HFFc6 (cell line): Measurements from ENCODE around the gene EME2. TPM values are rescaled to one million over a fixed set of nuclear protein-coding genes. Genes with fewer than 3 reads are reported as not detected.

Source experiments
- DNase-seq: peaks from one replicate; pipeline ENCODE4 v3.0.0-alpha.2; 2018
- H3K27ac Mint-ChIP-seq: 2 replicates; pipeline ENCODE4 v1.8.0; 2020; ENCODE audit warnings: mild to moderate bottlenecking, mixed read lengths
- H3K27me3 Mint-ChIP-seq: 2 replicates; pipeline ENCODE4 v1.8.0; 2021; ENCODE audit warnings: mild to moderate bottlenecking, moderate library complexity, mixed read lengths; ENCODE audit not compliant: insufficient read depth
- H3K36me3 Mint-ChIP-seq: 2 replicates; pipeline ENCODE4 v1.8.0; 2021; ENCODE audit warnings: low read depth, mixed read lengths
- H3K4me1 Mint-ChIP-seq: 2 replicates; pipeline ENCODE4 v1.8.0; 2020; ENCODE audit warnings: low read depth, mixed read lengths
- H3K4me3 Mint-ChIP-seq: 2 replicates; pipeline ENCODE4 v1.8.0; 2020; ENCODE audit warnings: mild to moderate bottlenecking, moderate library complexity, mixed read lengths
- H3K9me3 Mint-ChIP-seq: 2 replicates; pipeline ENCODE4 v1.8.0; 2020; ENCODE audit warnings: mild to moderate bottlenecking, mixed read lengths
- total RNA-seq, 6 experiments: library from RNA; stranded (reverse); fragmentation: NEBNext Ultra II Directional; extraction: Animal tissue kit (Norgen Biotek cat#: 25700); gene quantifications; 2 replicates in 1 of 6; 3 replicates in 5 of 6; pipeline ENCODE4 v1.2.3, GENCODE V29; 2021
- TF ChIP-seq, protein P1 (sequence below): fragments of 200-600 bp; sonication (generic); IDR thresholded peaks from 2 replicates; pipeline ENCODE4 v1.5.0; 2021; ENCODE audit warnings: antibody characterized with exemption, mild to moderate bottlenecking

EME2 gene
- total RNA-seq, 6 experiments from 2014 or later = 11.4 to 16.1 (median 12.3) TPM

DNA sequence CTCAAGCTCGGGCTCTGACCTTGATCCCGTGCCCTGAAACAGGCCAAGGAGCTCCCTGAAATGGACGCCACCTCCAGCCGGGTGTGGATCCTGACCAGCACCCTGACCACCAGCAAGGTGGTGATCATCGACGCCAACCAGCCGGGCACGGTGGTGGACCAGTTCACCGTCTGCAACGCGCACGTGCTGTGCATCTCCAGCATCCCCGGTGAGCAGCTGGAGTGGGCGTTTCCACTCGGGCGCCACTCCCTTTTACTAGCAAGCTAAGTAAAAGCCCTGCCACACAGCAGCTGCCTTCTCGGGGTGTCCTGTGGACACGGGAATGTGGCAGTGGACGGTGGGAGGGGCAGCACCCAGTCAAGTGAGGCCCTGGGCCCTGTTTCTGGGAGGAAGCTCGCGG, 7.6 kb upstream of the EME2 start:
- Mint-ChIP-seq H3K27me3 (peaks cover 8% of the 10 kb centered on the region), H3K4me3 (no peak overlapping the region), H3K9me3 (no peaks in the 10 kb centered on the region)

DNA sequence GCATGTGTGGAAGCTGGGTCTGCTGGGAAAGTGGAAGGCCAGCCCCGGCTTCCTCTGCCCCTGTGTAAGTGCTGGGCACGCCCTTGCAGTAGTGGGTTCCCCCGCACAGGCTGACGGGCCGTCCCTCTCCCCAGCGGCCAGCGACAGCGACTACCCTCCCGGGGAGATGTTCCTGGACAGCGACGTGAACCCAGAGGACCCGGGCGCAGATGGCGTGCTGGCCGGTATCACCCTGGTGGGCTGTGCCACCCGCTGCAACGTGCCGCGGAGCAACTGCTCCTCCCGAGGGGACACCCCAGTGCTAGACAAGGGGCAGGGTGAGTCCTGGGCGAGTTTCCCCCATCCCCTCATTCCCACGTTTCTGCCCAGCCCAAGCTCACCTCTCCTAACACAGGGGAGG, 6.8 kb upstream of the EME2 start:
- H3K9me3 Mint-ChIP-seq = no peaks in the 10 kb centered on the region
- TF ChIP-seq, protein P1, sequence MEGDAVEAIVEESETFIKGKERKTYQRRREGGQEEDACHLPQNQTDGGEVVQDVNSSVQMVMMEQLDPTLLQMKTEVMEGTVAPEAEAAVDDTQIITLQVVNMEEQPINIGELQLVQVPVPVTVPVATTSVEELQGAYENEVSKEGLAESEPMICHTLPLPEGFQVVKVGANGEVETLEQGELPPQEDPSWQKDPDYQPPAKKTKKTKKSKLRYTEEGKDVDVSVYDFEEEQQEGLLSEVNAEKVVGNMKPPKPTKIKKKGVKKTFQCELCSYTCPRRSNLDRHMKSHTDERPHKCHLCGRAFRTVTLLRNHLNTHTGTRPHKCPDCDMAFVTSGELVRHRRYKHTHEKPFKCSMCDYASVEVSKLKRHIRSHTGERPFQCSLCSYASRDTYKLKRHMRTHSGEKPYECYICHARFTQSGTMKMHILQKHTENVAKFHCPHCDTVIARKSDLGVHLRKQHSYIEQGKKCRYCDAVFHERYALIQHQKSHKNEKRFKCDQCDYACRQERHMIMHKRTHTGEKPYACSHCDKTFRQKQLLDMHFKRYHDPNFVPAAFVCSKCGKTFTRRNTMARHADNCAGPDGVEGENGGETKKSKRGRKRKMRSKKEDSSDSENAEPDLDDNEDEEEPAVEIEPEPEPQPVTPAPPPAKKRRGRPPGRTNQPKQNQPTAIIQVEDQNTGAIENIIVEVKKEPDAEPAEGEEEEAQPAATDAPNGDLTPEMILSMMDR = no peak
- peaks cover 10% of the 10 kb centered on the region for H3K36me3 Mint-ChIP-seq
- no peak overlapping the region for H3K4me3 Mint-ChIP-seq
- no peak for DNase-seq
- H3K4me1 Mint-ChIP-seq = peaks cover 8% of the 10 kb centered on the region
- H3K27me3 Mint-ChIP-seq = peaks cover 5% of the 10 kb centered on the region
- no peak overlapping the region for H3K27ac Mint-ChIP-seq

More for the DNA sequence above, 7.6 kb upstream of the EME2 start:
- H3K27ac Mint-ChIP-seq = no peak overlapping the region
- peaks cover 10% of the 10 kb centered on the region for H3K36me3 Mint-ChIP-seq
- TF ChIP-seq, protein P1 = no peak
- peaks cover 2% of the 10 kb centered on the region for H3K4me1 Mint-ChIP-seq
- DNase-seq = no peak

DNA sequence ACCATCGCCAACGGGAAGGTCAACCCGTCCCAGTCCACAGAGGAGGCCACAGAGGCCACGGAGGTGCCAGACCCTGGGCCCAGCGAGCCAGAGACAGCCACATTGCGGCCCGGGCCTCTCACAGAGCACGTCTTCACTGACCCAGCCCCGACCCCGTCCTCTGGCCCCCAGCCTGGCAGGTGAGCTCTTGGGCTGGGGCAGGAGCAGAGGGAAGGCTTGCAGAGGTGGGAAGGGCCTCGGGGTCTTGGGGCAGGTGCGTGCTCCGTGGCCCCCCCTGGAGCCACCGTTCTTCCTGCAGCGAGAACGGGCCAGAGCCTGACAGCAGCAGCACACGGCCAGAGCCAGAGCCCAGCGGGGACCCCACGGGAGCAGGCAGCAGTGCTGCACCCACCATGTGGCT, 6.4 kb upstream of the EME2 start:
- no peaks in the 10 kb centered on the region for H3K9me3 Mint-ChIP-seq
- H3K4me1 Mint-ChIP-seq = peaks cover 8% of the 10 kb centered on the region
- no peak for DNase-seq
- peaks cover 8% of the 10 kb centered on the region for H3K36me3 Mint-ChIP-seq
- H3K27me3 Mint-ChIP-seq = peaks cover 4% of the 10 kb centered on the region; the same call in 1 of the 2 replicates
- no peak overlapping the region for H3K27ac Mint-ChIP-seq
- H3K4me3 Mint-ChIP-seq = no peak overlapping the region
- TF ChIP-seq, protein P1 = no peak

DNA sequence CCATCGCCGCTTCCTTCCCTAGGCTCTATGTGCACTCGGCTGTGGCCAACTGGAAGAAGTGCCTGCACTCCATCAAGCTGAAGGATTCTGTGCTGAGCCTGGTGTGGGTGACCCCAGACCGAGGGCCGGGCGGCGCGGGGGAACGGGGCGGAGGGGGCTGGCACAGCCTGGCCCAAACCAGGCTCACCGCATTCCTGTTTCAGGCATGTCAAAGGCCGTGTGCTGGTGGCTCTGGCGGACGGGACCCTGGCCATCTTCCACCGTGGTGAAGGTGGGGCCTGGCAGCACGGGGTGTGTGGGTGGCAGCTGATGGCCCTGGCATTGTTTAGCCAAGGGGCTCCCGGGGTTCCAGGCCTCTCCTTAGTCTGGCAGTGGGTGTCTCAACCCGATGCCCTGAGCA, 5.9 kb upstream of the EME2 start:
- H3K36me3 Mint-ChIP-seq = peaks cover 3% of the 10 kb centered on the region; the same call in 1 of the 2 replicates
- peaks cover 4% of the 10 kb centered on the region; the same call in 1 of the 2 replicates for H3K27me3 Mint-ChIP-seq
- DNase-seq = no peak
- TF ChIP-seq, protein P1 = no peak
- peaks cover 9% of the 10 kb centered on the region for H3K4me1 Mint-ChIP-seq
- no peak overlapping the region for H3K27ac Mint-ChIP-seq
- H3K9me3 Mint-ChIP-seq = no peaks in the 10 kb centered on the region
- no peak overlapping the region for H3K4me3 Mint-ChIP-seq

DNA sequence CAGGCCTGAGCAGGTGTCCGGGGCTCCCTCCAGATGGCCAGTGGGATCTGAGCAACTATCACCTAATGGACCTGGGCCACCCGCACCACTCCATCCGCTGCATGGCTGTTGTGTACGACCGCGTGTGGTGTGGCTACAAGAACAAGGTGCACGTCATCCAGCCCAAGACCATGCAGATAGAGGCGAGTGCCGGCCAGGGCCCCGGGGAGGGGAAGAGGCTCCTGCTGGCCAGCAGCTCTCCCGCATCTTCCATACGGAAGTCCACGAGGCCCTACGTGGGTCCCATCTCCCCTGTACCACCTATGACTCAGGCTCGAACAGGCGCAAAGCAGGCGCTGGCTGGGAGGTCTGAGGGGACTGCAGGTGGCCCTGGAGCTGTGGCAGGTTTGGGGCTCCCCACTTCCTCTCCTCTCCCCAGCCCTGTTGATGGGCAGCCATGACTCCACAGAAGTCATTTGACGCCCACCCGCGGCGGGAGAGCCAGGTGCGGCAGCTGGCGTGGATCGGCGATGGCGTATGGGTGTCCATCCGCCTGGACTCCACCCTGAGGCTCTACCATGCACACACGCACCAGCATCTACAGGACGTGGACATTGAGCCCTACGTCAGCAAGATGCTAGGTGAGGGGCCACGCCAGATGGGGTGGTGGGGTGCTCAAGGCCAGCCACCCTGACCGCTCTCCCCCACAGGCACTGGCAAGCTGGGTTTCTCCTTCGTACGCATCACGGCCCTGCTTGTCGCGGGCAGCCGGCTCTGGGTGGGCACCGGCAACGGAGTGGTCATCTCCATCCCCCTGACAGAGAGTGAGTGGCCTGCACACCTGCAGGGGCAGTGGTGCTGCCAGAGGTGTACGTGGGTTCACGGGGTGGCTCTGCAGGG, 5.3 kb upstream of the EME2 start:
- Mint-ChIP-seq H3K9me3 (no peaks in the 10 kb centered on the region), H3K4me3 (no peak overlapping the region), H3K4me1 (peaks cover 16% of the 10 kb centered on the region), H3K36me3 (peaks cover 10% of the 10 kb centered on the region), H3K27me3 (peaks cover 11% of the 10 kb centered on the region), H3K27ac (no peak overlapping the region)
- TF ChIP-seq, protein P1 = no peak
- no peak for DNase-seq
